ENCODE results near the gene FALEC.

The FALEC gene

GRCh38 chr1:150536836-150537731 lies 21.5 kb downstream of the FALEC start:
- TF ChIP-seq SIN3A (IDR thresholded peaks at IDR 0.05; ENCODE audit: borderline replicate concordance, insufficient read depth, low read length) (no peak), TAF1 (IDR thresholded peaks at IDR 0.05; ENCODE audit: borderline replicate concordance, insufficient read depth, low read length) (no peak), POLR2AphosphoS5 (IDR thresholded peaks at IDR 0.05; ENCODE audit: low read depth, low read length) (no peak), FOXP2 (optimal IDR thresholded peaks at IDR 0.05; ENCODE audit: borderline replicate concordance, extremely low read depth, extremely low read length, insufficient read depth) (no peak)
- TF ChIP-seq, protein P1, sequence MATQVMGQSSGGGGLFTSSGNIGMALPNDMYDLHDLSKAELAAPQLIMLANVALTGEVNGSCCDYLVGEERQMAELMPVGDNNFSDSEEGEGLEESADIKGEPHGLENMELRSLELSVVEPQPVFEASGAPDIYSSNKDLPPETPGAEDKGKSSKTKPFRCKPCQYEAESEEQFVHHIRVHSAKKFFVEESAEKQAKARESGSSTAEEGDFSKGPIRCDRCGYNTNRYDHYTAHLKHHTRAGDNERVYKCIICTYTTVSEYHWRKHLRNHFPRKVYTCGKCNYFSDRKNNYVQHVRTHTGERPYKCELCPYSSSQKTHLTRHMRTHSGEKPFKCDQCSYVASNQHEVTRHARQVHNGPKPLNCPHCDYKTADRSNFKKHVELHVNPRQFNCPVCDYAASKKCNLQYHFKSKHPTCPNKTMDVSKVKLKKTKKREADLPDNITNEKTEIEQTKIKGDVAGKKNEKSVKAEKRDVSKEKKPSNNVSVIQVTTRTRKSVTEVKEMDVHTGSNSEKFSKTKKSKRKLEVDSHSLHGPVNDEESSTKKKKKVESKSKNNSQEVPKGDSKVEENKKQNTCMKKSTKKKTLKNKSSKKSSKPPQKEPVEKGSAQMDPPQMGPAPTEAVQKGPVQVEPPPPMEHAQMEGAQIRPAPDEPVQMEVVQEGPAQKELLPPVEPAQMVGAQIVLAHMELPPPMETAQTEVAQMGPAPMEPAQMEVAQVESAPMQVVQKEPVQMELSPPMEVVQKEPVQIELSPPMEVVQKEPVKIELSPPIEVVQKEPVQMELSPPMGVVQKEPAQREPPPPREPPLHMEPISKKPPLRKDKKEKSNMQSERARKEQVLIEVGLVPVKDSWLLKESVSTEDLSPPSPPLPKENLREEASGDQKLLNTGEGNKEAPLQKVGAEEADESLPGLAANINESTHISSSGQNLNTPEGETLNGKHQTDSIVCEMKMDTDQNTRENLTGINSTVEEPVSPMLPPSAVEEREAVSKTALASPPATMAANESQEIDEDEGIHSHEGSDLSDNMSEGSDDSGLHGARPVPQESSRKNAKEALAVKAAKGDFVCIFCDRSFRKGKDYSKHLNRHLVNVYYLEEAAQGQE (IDR thresholded peaks at IDR 0.05; ENCODE audit: insufficient read depth in 1 of 2, low read depth in 2 of 2, low read length in 2 of 2), result no peak

GRCh38 chr1:150537732-150538684 lies 22.5 kb downstream of the FALEC start:
- TF ChIP-seq SIN3A (IDR thresholded peaks at IDR 0.05; ENCODE audit: borderline replicate concordance, insufficient read depth, low read length) (no peak), FOXP2 (optimal IDR thresholded peaks at IDR 0.05; ENCODE audit: borderline replicate concordance, extremely low read depth, extremely low read length, insufficient read depth) (no peak), TAF1 (IDR thresholded peaks at IDR 0.05; ENCODE audit: borderline replicate concordance, insufficient read depth, low read length) (no peak), POLR2AphosphoS5 (IDR thresholded peaks at IDR 0.05; ENCODE audit: low read depth, low read length) (no peak)
- TF ChIP-seq, protein P1 (IDR thresholded peaks at IDR 0.05; ENCODE audit: insufficient read depth in 1 of 2, low read depth in 2 of 2, low read length in 2 of 2), result no peak

GRCh38 chr1:150543500-150544143 lies 28.1 kb downstream of the FALEC start:
- TF ChIP-seq, protein P1 (IDR thresholded peaks at IDR 0.05; ENCODE audit: insufficient read depth in 1 of 2, low read depth in 2 of 2, low read length in 2 of 2), result no peak
- TF ChIP-seq SIN3A (IDR thresholded peaks at IDR 0.05; ENCODE audit: borderline replicate concordance, insufficient read depth, low read length) (no peak), TAF1 (IDR thresholded peaks at IDR 0.05; ENCODE audit: borderline replicate concordance, insufficient read depth, low read length) (no peak), FOXP2 (optimal IDR thresholded peaks at IDR 0.05; ENCODE audit: borderline replicate concordance, extremely low read depth, extremely low read length, insufficient read depth) (no peak), POLR2AphosphoS5 (IDR thresholded peaks at IDR 0.05; ENCODE audit: low read depth, low read length) (no peak)

DNA sequence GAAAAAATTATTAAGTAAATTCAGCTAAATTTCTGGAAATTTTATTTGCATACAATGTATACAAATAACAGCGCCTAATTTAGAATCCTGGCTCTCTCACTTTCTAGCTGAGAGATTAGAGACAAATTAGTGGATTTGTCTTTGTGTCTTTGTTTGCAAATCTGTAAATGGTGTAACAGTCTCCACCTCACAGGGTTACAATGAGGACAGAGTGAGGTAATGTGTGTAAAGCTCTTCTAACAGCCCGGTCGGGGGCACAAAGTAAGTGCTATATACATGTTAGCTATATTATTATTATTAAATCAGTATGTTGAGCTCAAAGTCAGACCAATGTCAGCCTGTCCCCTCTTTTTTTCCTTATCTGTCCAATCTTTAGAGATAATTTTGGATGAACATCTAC lies 28.7 kb downstream of the FALEC start:
- TF ChIP-seq, protein P1 (IDR thresholded peaks at IDR 0.05; ENCODE audit: insufficient read depth in 1 of 2, low read depth in 2 of 2, low read length in 2 of 2), result no peak

Measured in PFSK-1 (cell line).